ENCODE data around the gene GADD45GIP1. TPM values are rescaled to one million over a fixed set of nuclear protein-coding genes. Genes with fewer than 3 reads are reported as not detected.
"Not testable (repeated sequence)": the region's sequence is repeated elsewhere in the genome, so short reads cannot be mapped to it uniquely, and the experiment has no call there.

Gene GADD45GIP1
- total and polyA plus RNA-seq, 8 donors = 6.0 to 37.4 (median 10.1) TPM

GRCh38 chr19:12954612-12954962, 2.4 kb downstream of the GADD45GIP1 start:
- Histone ChIP-seq H3K27ac (no peak overlapping the region), H3K27me3 (no peaks in the 10 kb centered on the region), H3K36me3 (peaks cover 0 to 27% (median 15%) of the 10 kb centered on the region in 3 donors), H3K4me1 (peaks cover 0 to 8% (median 7%) of the 10 kb centered on the region in 3 donors), H3K9me3 (no peaks in the 10 kb centered on the region), H3K4me3 (no peak overlapping the region)
- intact Hi-C loops (cut with DNase I) = no loop called here
- 36 to 46% methylated on average over 1 of the region's 1 CpG for WGBS, 2 donors
- DNase-seq = no peak
- no peak for TF ChIP-seq CTCF (IDR thresholded peaks at IDR 0.05)
- FAIRE-seq = no peak
- no peak for ATAC-seq

GRCh38 chr19:12953799-12954611, 3.0 kb downstream of the GADD45GIP1 start:
- DNase-seq (no peak), FAIRE-seq (no peak), ATAC-seq (no peak)
- Histone ChIP-seq H3K9me3 (no peaks in the 10 kb centered on the region), H3K4me3 (no peak overlapping the region), H3K27me3 (no peaks in the 10 kb centered on the region), H3K36me3 (peaks cover 0 to 33% (median 21%) of the 10 kb centered on the region in 3 donors), H3K4me1 (peaks cover 0 to 8% (median 7%) of the 10 kb centered on the region in 3 donors), H3K27ac (no peak overlapping the region)
- no peak for TF ChIP-seq CTCF (IDR thresholded peaks at IDR 0.05)
- intact Hi-C loops (cut with DNase I) = no loop called here
- WGBS, 2 donors = 59 to 60% methylated on average over 12 of the region's 12 CpGs

- Histone ChIP-seq H3K36me3 (peaks cover 0 to 41% (median 28%) of the 10 kb centered on the region in 3 donors), H3K27me3 (no peaks in the 10 kb centered on the region), H3K9me3 (no peaks in the 10 kb centered on the region), H3K4me1 (peaks cover 0 to 8% (median 7%) of the 10 kb centered on the region in 3 donors), H3K4me3 (no peak overlapping the region), H3K27ac (no peak overlapping the region)
- no peak for ATAC-seq
- FAIRE-seq = no peak
- no peak for DNase-seq
- 56 to 59% methylated on average over 11 of the region's 11 CpGs for WGBS, 2 donors
- TF ChIP-seq CTCF (IDR thresholded peaks at IDR 0.05) = no peak
- intact Hi-C loops (cut with DNase I) = no loop called here
These were observed 3.8 kb downstream of the GADD45GIP1 start for GRCh38 chr19:12953138-12953798.

- WGBS, 2 donors = 69 to 75% methylated on average over 12 of the region's 12 CpGs
These were observed 4.4 kb downstream of the GADD45GIP1 start for GRCh38 chr19:12952488-12953137.

GRCh38 chr19:12952050-12952449, 5.0 kb downstream of the GADD45GIP1 start:
- Histone ChIP-seq H3K4me1 (peaks cover 6 to 14% (median 8%) of the 10 kb centered on the region in 3 donors), H3K36me3 (peaks cover 0 to 47% (median 29%) of the 10 kb centered on the region in 3 donors)
- 89 to 93% methylated on average over 6 of the region's 6 CpGs for WGBS, 2 donors
- H3K27ac ChIP-seq; H3K27me3 ChIP-seq; H3K4me3 ChIP-seq; ATAC-seq; H3K9me3 ChIP-seq; FAIRE-seq; DNase-seq; intact Hi-C loops (cut with DNase I): not testable (repeated sequence)

More at GRCh38 chr19:12952488-12953137, 4.4 kb downstream of the GADD45GIP1 start:
- DNase-seq (no peak), ATAC-seq (no peak), FAIRE-seq (no peak)
- H3K27ac ChIP-seq = no peak overlapping the region
- no peak overlapping the region for H3K4me3 ChIP-seq
- peaks cover 0 to 47% (median 29%) of the 10 kb centered on the region in 3 donors for H3K36me3 ChIP-seq
- intact Hi-C loops (cut with DNase I) = no loop called here
- TF ChIP-seq CTCF (IDR thresholded peaks at IDR 0.05) = no peak
- H3K9me3 ChIP-seq = no peaks in the 10 kb centered on the region
- peaks cover under 1 to 9% (median 7%) of the 10 kb centered on the region in 3 donors for H3K4me1 ChIP-seq
- H3K27me3 ChIP-seq = no peaks in the 10 kb centered on the region

All from pancreas (tissue), 10 donors.